Stimulated activated naive CD8-positive, alpha-beta T cell treated with anti-CD3 and anti-CD28 coated beads, Interleukin-15, Interleukin-2, amounts not matched to agents 100 ng/mL and 50 ng/mL, for 24 hours (primary cell): ENCODE results near the gene PPP5C.

Experiments used
- H3K27ac Mint-ChIP-seq: one replicate; pipeline ENCODE4 v1.8.0; 2021; ENCODE audit warnings: mild to moderate bottlenecking, mixed read lengths
- H3K27me3 Mint-ChIP-seq: one replicate; pipeline ENCODE4 v1.8.0; 2021; ENCODE audit warnings: mixed read lengths
- H3K36me3 Mint-ChIP-seq: one replicate; pipeline ENCODE4 v1.8.0; 2021; ENCODE audit warnings: low read depth, mixed read lengths
- H3K4me1 Mint-ChIP-seq: one replicate; pipeline ENCODE4 v1.8.0; 2021; ENCODE audit warnings: low read depth, mixed read lengths
- H3K4me3 Mint-ChIP-seq: one replicate; pipeline ENCODE4 v1.8.0; 2021; ENCODE audit warnings: mild to moderate bottlenecking, mixed read lengths
- H3K9me3 Mint-ChIP-seq: one replicate; pipeline ENCODE4 v1.8.0; 2021; ENCODE audit warnings: mixed read lengths

The PPP5C gene

GRCh38 chr19:46349311-46349993 lies 2.6 kb downstream of the PPP5C start:
- H3K9me3 Mint-ChIP-seq, result no peaks in the 10 kb centered on the region
- H3K36me3 Mint-ChIP-seq, result peaks cover 39% of the 10 kb centered on the region
- H3K4me1 Mint-ChIP-seq, result peaks cover 71% of the 10 kb centered on the region
- H3K27me3 Mint-ChIP-seq, result no peaks in the 10 kb centered on the region
- H3K27ac Mint-ChIP-seq, result peak overlapping the region; percentile 90
- peak overlapping the region; percentile 94 for H3K4me3 Mint-ChIP-seq

GRCh38 chr19:46350029-46350757 lies 3.3 kb downstream of the PPP5C start:
- no peaks in the 10 kb centered on the region for H3K27me3 Mint-ChIP-seq
- H3K4me3 Mint-ChIP-seq, result peak overlapping the region; percentile 94
- peaks cover 46% of the 10 kb centered on the region for H3K36me3 Mint-ChIP-seq
- peak overlapping the region; percentile 90 for H3K27ac Mint-ChIP-seq
- no peaks in the 10 kb centered on the region for H3K9me3 Mint-ChIP-seq
- peaks cover 78% of the 10 kb centered on the region for H3K4me1 Mint-ChIP-seq

- no peaks in the 10 kb centered on the region for H3K27me3 Mint-ChIP-seq
- peak overlapping the region; percentile 94 for H3K4me3 Mint-ChIP-seq
- H3K9me3 Mint-ChIP-seq, result no peaks in the 10 kb centered on the region
- peak overlapping the region; percentile 90 for H3K27ac Mint-ChIP-seq
- peaks cover 80% of the 10 kb centered on the region for H3K4me1 Mint-ChIP-seq
- peaks cover 52% of the 10 kb centered on the region for H3K36me3 Mint-ChIP-seq
These were observed 3.9 kb downstream of the PPP5C start for GRCh38 chr19:46350758-46351159.

GRCh38 chr19:46351241-46352041 lies 4.6 kb downstream of the PPP5C start:
- no peaks in the 10 kb centered on the region for H3K9me3 Mint-ChIP-seq
- H3K4me1 Mint-ChIP-seq, result peaks cover 83% of the 10 kb centered on the region
- H3K36me3 Mint-ChIP-seq, result peaks cover 56% of the 10 kb centered on the region
- H3K27ac Mint-ChIP-seq, result peak overlapping the region; percentile 93
- peak overlapping the region; percentile 94 for H3K4me3 Mint-ChIP-seq
- no peaks in the 10 kb centered on the region for H3K27me3 Mint-ChIP-seq

GRCh38 chr19:46353730-46354528 lies 7.0 kb downstream of the PPP5C start:
- no peak overlapping the region for H3K4me3 Mint-ChIP-seq
- H3K4me1 Mint-ChIP-seq, result peaks cover 71% of the 10 kb centered on the region
- no peaks in the 10 kb centered on the region for H3K27me3 Mint-ChIP-seq
- H3K27ac Mint-ChIP-seq, result no peak overlapping the region
- no peaks in the 10 kb centered on the region for H3K9me3 Mint-ChIP-seq
- H3K36me3 Mint-ChIP-seq, result peaks cover 67% of the 10 kb centered on the region

- H3K9me3 Mint-ChIP-seq, result no peaks in the 10 kb centered on the region
- no peaks in the 10 kb centered on the region for H3K27me3 Mint-ChIP-seq
- H3K36me3 Mint-ChIP-seq, result peaks cover 62% of the 10 kb centered on the region
- peak overlapping the region; percentile 74 for H3K27ac Mint-ChIP-seq
- peak overlapping the region; percentile 19 for H3K4me3 Mint-ChIP-seq
- H3K4me1 Mint-ChIP-seq, result peaks cover 59% of the 10 kb centered on the region
These were observed 8.6 kb downstream of the PPP5C start for GRCh38 chr19:46355234-46356148.

- peak overlapping the region; percentile 63 for H3K27ac Mint-ChIP-seq
- no peaks in the 10 kb centered on the region for H3K9me3 Mint-ChIP-seq
- no peaks in the 10 kb centered on the region for H3K27me3 Mint-ChIP-seq
- H3K4me1 Mint-ChIP-seq, result peaks cover 56% of the 10 kb centered on the region
- peaks cover 66% of the 10 kb centered on the region for H3K36me3 Mint-ChIP-seq
- no peak overlapping the region for H3K4me3 Mint-ChIP-seq
These were observed 9.5 kb downstream of the PPP5C start for GRCh38 chr19:46356149-46357055.

- no peaks in the 10 kb centered on the region for H3K27me3 Mint-ChIP-seq
- no peaks in the 10 kb centered on the region for H3K9me3 Mint-ChIP-seq
- H3K4me3 Mint-ChIP-seq, result no peak overlapping the region
- no peak overlapping the region for H3K27ac Mint-ChIP-seq
- H3K36me3 Mint-ChIP-seq, result peaks cover 67% of the 10 kb centered on the region
- H3K4me1 Mint-ChIP-seq, result peaks cover 52% of the 10 kb centered on the region
These were observed 11.1 kb downstream of the PPP5C start for GRCh38 chr19:46357846-46358583.

GRCh38 chr19:46361915-46362314 lies 15.0 kb downstream of the PPP5C start:
- peaks cover 33% of the 10 kb centered on the region for H3K4me1 Mint-ChIP-seq
- H3K4me3 Mint-ChIP-seq, result peak overlapping the region; percentile 67
- no peaks in the 10 kb centered on the region for H3K27me3 Mint-ChIP-seq
- H3K9me3 Mint-ChIP-seq, result no peaks in the 10 kb centered on the region
- peaks cover 56% of the 10 kb centered on the region for H3K36me3 Mint-ChIP-seq
- peak overlapping the region; percentile 74 for H3K27ac Mint-ChIP-seq

- Mint-ChIP-seq H3K4me1 (peaks cover 37% of the 10 kb centered on the region), H3K36me3 (peaks cover 46% of the 10 kb centered on the region), H3K9me3 (no peaks in the 10 kb centered on the region), H3K27me3 (no peaks in the 10 kb centered on the region), H3K4me3 (no peak overlapping the region), H3K27ac (no peak overlapping the region)
These were observed 17.5 kb downstream of the PPP5C start for GRCh38 chr19:46364359-46364758.

GRCh38 chr19:46365561-46365960 lies 18.7 kb downstream of the PPP5C start:
- Mint-ChIP-seq H3K27ac (no peak overlapping the region), H3K4me3 (no peak overlapping the region), H3K9me3 (no peaks in the 10 kb centered on the region)

GRCh38 chr19:46366620-46367292 lies 19.9 kb downstream of the PPP5C start:
- Mint-ChIP-seq H3K4me1 (peaks cover 32% of the 10 kb centered on the region), H3K4me3 (no peak overlapping the region), H3K27me3 (no peaks in the 10 kb centered on the region), H3K9me3 (no peaks in the 10 kb centered on the region), H3K36me3 (peaks cover 39% of the 10 kb centered on the region), H3K27ac (no peak overlapping the region)

More at GRCh38 chr19:46365561-46365960, 18.7 kb downstream of the PPP5C start:
- peaks cover 33% of the 10 kb centered on the region for H3K4me1 Mint-ChIP-seq
- H3K27me3 Mint-ChIP-seq, result no peaks in the 10 kb centered on the region
- H3K36me3 Mint-ChIP-seq, result peaks cover 42% of the 10 kb centered on the region
